HepG2 (cell line): ENCODE results near the gene ADGRE2. TPM values are rescaled to one million over a fixed set of nuclear protein-coding genes. Genes with fewer than 3 reads are reported as not detected.

Experiments used
- ATAC-seq: fragments of 200-7000 bp; cut with Tn5 transposase; 3 replicates; pipeline ENCODE4 v1.9.1; 2020; ENCODE audit warnings: mild to moderate bottlenecking, moderate library complexity
- BruUV-seq: library from RNA; stranded (reverse); fragments of 400-500 nt; replicated peaks from 2 replicates; lab custom pipeline; 2021; lab: Mats Ljungman, UMichigan
- CTCF ChIA-PET: fragments of 300-600 bp; formaldehyde crosslinking; extraction: SDS; loops from one replicate; lab custom pipeline; 2021; ENCODE audit warnings: low total read pairs, inconsistent platforms, low intra/inter-chr PET ratio; lab: Yijun Ruan, JAX
- POLR2A ChIA-PET: fragments of 350-600 bp; sonication (Branson Sonifier 250); formaldehyde crosslinking; loops from one replicate; lab custom pipeline; 2020; ENCODE audit warnings: antibody characterized with exemption, inconsistent platforms; lab: Yijun Ruan, JAX
- DNase-seq: peaks from one replicate; pipeline ENCODE4 v3.0.0-alpha.2; 2015; ENCODE audit warnings: low spot score
- FAIRE-seq: peaks from 3 replicates; lab custom pipeline; 2011; peaks lifted over from hg19 to GRCh38; lab: Jason Lieb, UNC
- H2AFZ ChIP-seq: one replicate; pipeline ENCODE4 v1.6.1; 2011; ENCODE audit warnings: low read length, inconsistent platforms
- H3K27ac ChIP-seq: fragments of 300-600 bp; 3 replicates; pipeline ENCODE4 v1.8.0; 2011; ENCODE audit warnings: mixed run types, mild to moderate bottlenecking, mixed read lengths, low read length, inconsistent platforms; ENCODE audit not compliant: insufficient read depth; ENCODE audit errors: extremely low read length
- H3K27me3 ChIP-seq, 2 experiments: fragments of 200-600 bp in 1 of 2; 2 replicates in 1 of 2; 3 replicates in 1 of 2; pipeline versions ENCODE4 v1.6.0 to v1.8.0; 2011; ENCODE audit warnings: low read length in 2 of 2, mild to moderate bottlenecking in 2 of 2, moderate library complexity in 2 of 2, inconsistent platforms in 1 of 2; ENCODE audit not compliant: insufficient read depth in 2 of 2, control insufficient read depth in 1 of 2
- H3K36me3 ChIP-seq, 2 experiments: fragments of 200-600 bp in 1 of 2; replicated peaks in 1 of 2; 2 replicates in 1 of 2; 3 replicates in 1 of 2; pipeline versions ENCODE4 v1.5.1 to v1.8.0; 2011; ENCODE audit warnings: low read length in 2 of 2, inconsistent platforms in 1 of 2; ENCODE audit not compliant: insufficient read depth in 2 of 2, control insufficient read depth in 1 of 2
- H3K4me1 ChIP-seq: 2 replicates; pipeline ENCODE4 v1.5.1; 2012; ENCODE audit warnings: low read length, inconsistent platforms; ENCODE audit not compliant: insufficient read depth
- H3K4me2 ChIP-seq: 2 replicates; pipeline ENCODE4 v1.6.0; 2011; ENCODE audit warnings: low read depth, low read length, inconsistent platforms
- H3K4me3 ChIP-seq, 3 experiments: fragments of 200-600 bp in 1 of 3; sonication (generic), shearing (Covaris generic) in 1 of 3; replicated peaks in 1 of 3; 2 replicates each; pipeline ENCODE4 v1.5.1; 2011 to 2016; ENCODE audit warnings: low read length in 3 of 3, inconsistent platforms in 2 of 3, low read depth in 2 of 3, mild to moderate bottlenecking in 2 of 3, control low read depth in 1 of 3, mixed read lengths in 1 of 3; ENCODE audit not compliant: insufficient read depth in 1 of 3
- H3K79me2 ChIP-seq: one replicate; pipeline ENCODE4 v1.6.1; 2011; ENCODE audit warnings: low read length, inconsistent platforms; ENCODE audit not compliant: insufficient read depth
- H3K9ac ChIP-seq: 2 replicates; pipeline ENCODE4 v1.6.0; 2011; ENCODE audit warnings: mild to moderate bottlenecking, low read depth, low read length, inconsistent platforms; ENCODE audit not compliant: insufficient read depth
- H3K9me3 ChIP-seq: 2 replicates; pipeline ENCODE4 v1.5.1; 2012; ENCODE audit warnings: mild to moderate bottlenecking, low read length
- H4K20me1 ChIP-seq: 2 replicates; pipeline ENCODE4 v1.6.0; 2011; ENCODE audit warnings: inconsistent platforms, mild to moderate bottlenecking, low read length, moderate library complexity; ENCODE audit not compliant: insufficient read depth
- CREM ChIP-seq, 2 experiments: sonication (generic) in 1 of 2; formaldehyde crosslinking in 1 of 2; IDR thresholded peaks; 2 replicates each; pipeline versions ENCODE4 v1.4.0 to v1.6.1; 2016 to 2020; ENCODE audit warnings: antibody characterized with exemption in 1 of 2, mild to moderate bottlenecking in 1 of 2, missing genetic modification reagents in 1 of 2
- LCORL ChIP-seq, 2 experiments: fragments of 450-650 bp in 1 of 2; sonication (generic) in 1 of 2; formaldehyde crosslinking in 1 of 2; IDR thresholded peaks; 2 replicates each; pipeline versions ENCODE4 v1.5.0 to v1.6.1; 2017 to 2020; ENCODE audit warnings: antibody characterized with exemption in 1 of 2, missing genetic modification reagents in 1 of 2
- MLX ChIP-seq: IDR thresholded peaks from 2 replicates; pipeline ENCODE4 v1.6.1; 2016
- MYPOP ChIP-seq: sonication (generic); formaldehyde crosslinking; IDR thresholded peaks from 2 replicates; pipeline ENCODE4 v1.8.1; 2023; ENCODE audit warnings: mild to moderate bottlenecking, moderate library complexity, missing genetic modification reagents
- NCOR1 ChIP-seq: fragments of 200-600 bp; sonication (generic); IDR thresholded peaks from 2 replicates; pipeline ENCODE4 v1.7.0; 2017; ENCODE audit warnings: antibody characterized with exemption, low read length, borderline replicate concordance
- NFE2L1 ChIP-seq: sonication (generic); formaldehyde crosslinking; IDR thresholded peaks from 2 replicates; pipeline ENCODE4 v1.4.0; 2020; ENCODE audit warnings: missing genetic modification reagents, mild to moderate bottlenecking, borderline replicate concordance
- NFKB2 ChIP-seq: sonication (generic); formaldehyde crosslinking; IDR thresholded peaks from 2 replicates; pipeline ENCODE4 v1.4.0; 2020; ENCODE audit warnings: missing genetic modification reagents, borderline replicate concordance
- NONO ChIP-seq, 2 experiments: fragments of 450-650 bp in 1 of 2; sonication (generic) in 1 of 2; formaldehyde crosslinking in 1 of 2; IDR thresholded peaks in 1 of 2; conservative IDR thresholded peaks in 1 of 2; 2 replicates each; pipeline versions ENCODE4 v1.6.1 to v1.8.0; 2017 to 2022; ENCODE audit warnings: mild to moderate bottlenecking in 1 of 2, missing genetic modification reagents in 1 of 2, moderate library complexity in 1 of 2
- NR3C1 ChIP-seq: sonication (generic); formaldehyde crosslinking; IDR thresholded peaks from 2 replicates; pipeline ENCODE4 v1.4.0; 2020; ENCODE audit warnings: missing genetic modification reagents
- REXO4 ChIP-seq: sonication (generic); formaldehyde crosslinking; IDR thresholded peaks from 2 replicates; pipeline ENCODE4 v1.8.0; 2022; ENCODE audit warnings: missing genetic modification reagents, mild to moderate bottlenecking, borderline replicate concordance
- TBP ChIP-seq: sonication (generic); formaldehyde crosslinking; IDR thresholded peaks from 2 replicates; pipeline ENCODE4 v1.5.0; 2020; ENCODE audit warnings: missing genetic modification reagents
- TSC22D2 ChIP-seq: sonication (generic); formaldehyde crosslinking; IDR thresholded peaks from 2 replicates; pipeline ENCODE4 v1.5.1; 2020; ENCODE audit warnings: missing genetic modification reagents, mild to moderate bottlenecking, borderline replicate concordance
- ZBTB49 ChIP-seq: sonication (generic); formaldehyde crosslinking; IDR thresholded peaks from 2 replicates; pipeline ENCODE4 v1.4.0; 2020; ENCODE audit warnings: missing genetic modification reagents, borderline replicate concordance
- ZFP36 ChIP-seq: fragments of 150-350 bp; IDR thresholded peaks from 2 replicates; pipeline ENCODE4 v1.6.1; 2018; ENCODE audit warnings: borderline replicate concordance, low read length, low read depth; ENCODE audit not compliant: partially characterized antibody
- ZNF275 ChIP-seq: sonication (generic); formaldehyde crosslinking; IDR thresholded peaks from 2 replicates; pipeline ENCODE4 v1.8.0; 2022; ENCODE audit warnings: missing genetic modification reagents, mild to moderate bottlenecking, inconsistent platforms, borderline replicate concordance
- ZNF3 ChIP-seq: IDR thresholded peaks from 2 replicates; pipeline ENCODE4 v1.7.0; 2017; ENCODE audit warnings: inconsistent platforms
- ZNF768 ChIP-seq: sonication (generic); formaldehyde crosslinking; IDR thresholded peaks from 2 replicates; pipeline ENCODE4 v1.4.0; 2020; ENCODE audit warnings: missing genetic modification reagents
- ZNF780A ChIP-seq: sonication (generic); formaldehyde crosslinking; IDR thresholded peaks from 2 replicates; pipeline ENCODE4 v1.8.0; 2022; ENCODE audit warnings: mild to moderate bottlenecking, missing genetic modification reagents, moderate library complexity
- WGBS: methylation state at CpG from one replicate; pipeline ENCODE4 v1.1.6; 2017; ENCODE audit warnings: low lambda C conversion rate; 5-methylcytosine and 5-hydroxymethylcytosine counted together
- in situ Hi-C: cut with HindIII; loops from 2 replicates; pipeline ENCODE4 v1.10.0; 2017; ENCODE audit warnings: low pct_unique_long_range_greater_than_20kb; ENCODE audit not compliant: extremely low pct_ligation_motif_present
- intact Hi-C: fragments of 100-400 bp; cut with micrococcal nuclease; formaldehyde crosslinking; loops from one replicate; pipeline ENCODE4 v1.10.0; 2022; ENCODE audit not compliant: unreplicated experiment
- polyA plus RNA-seq, 8 experiments: library from polyadenylated mRNA; depleted of rRNA in 3 of 8; stranded (reverse) in 7 of 8; unstranded in 1 of 8; fragments of >200 nt; fragmentation: Illumina TruSeq in 4 of 8; extraction: Trizol in 4 of 8; gene quantifications; 2 replicates each; pipeline versions ENCODE4 v1.2.1 to v1.2.3, GENCODE V29; 2011 to 2016; ENCODE audit warnings: low read depth in 4 of 8, missing spikeins in 1 of 8, mixed read lengths in 1 of 8; ENCODE audit not compliant: insufficient read depth in 1 of 8
- total RNA-seq, 5 experiments: library from RNA; depleted of rRNA; stranded (reverse); fragments of >200 nt; fragmentation: Illumina TruSeq; extraction: Trizol; gene quantifications; 2 replicates each; pipeline ENCODE4 v1.2.3, GENCODE V29; 2016; ENCODE audit warnings: low read depth in 1 of 5

ADGRE2 gene
- total and polyA plus RNA-seq, 2 of the 13 experiments (the other 11 are each of a cell fraction or from before 2014, with no cell fraction given): 0.04 TPM; not detected in 1

GRCh38 chr19:14782626-14783409 lies 4.5 kb upstream of the ADGRE2 start:
- H3K4me1 ChIP-seq: no peaks in the 10 kb centered on the region

More at GRCh38 chr19:14782626-14783409, 4.5 kb upstream of the ADGRE2 start:
- POLR2A ChIA-PET: no interaction called here
- Histone ChIP-seq H3K36me3 (no peaks in the 10 kb centered on the region), H3K27ac (no peak overlapping the region), H4K20me1 (no peaks in the 10 kb centered on the region), H2AFZ (no peak overlapping the region), H3K4me3 (no peak overlapping the region), H3K9ac (no peak overlapping the region), H3K9me3 (no peaks in the 10 kb centered on the region), H3K27me3 (no peaks in the 10 kb centered on the region; a peak in 2 of 5 replicates), H3K4me2 (no peak overlapping the region), H3K79me2 (no peaks in the 10 kb centered on the region)
- ATAC-seq: no peak
- CTCF ChIA-PET: no interaction called here
- no peak for DNase-seq
- FAIRE-seq: no peak
- intact Hi-C loops (no loop called here), in situ Hi-C loops (loop anchor here (10.0 kb wide), 1 partner anchor 112 kb away; no protein-coding TSS in a partner anchor)
- no TSS peak for BruUV-seq
- WGBS: 44% methylated on average over 16 of the region's 16 CpGs
- TF ChIP-seq LCORL (IDR thresholded peaks at IDR 0.05) (no peak), LCORL (CRISPR knock-in tag; IDR thresholded peaks at IDR 0.05) (no peak), TSC22D2 (CRISPR knock-in tag) (no peak), ZNF275 (CRISPR knock-in tag) (no peak), MYPOP (CRISPR knock-in tag) (no peak), ZNF780A (CRISPR knock-in tag) (no peak), TBP (no peak), NONO (IDR thresholded peaks at IDR 0.05) (no peak), NONO (CRISPR knock-in tag; conservative IDR thresholded peaks at IDR 0.05) (no peak), ZBTB49 (CRISPR knock-in tag) (no peak), ZNF3 (no peak), REXO4 (CRISPR knock-in tag) (no peak), CREM (IDR thresholded peaks at IDR 0.05) (no peak), CREM (CRISPR knock-in tag; IDR thresholded peaks at IDR 0.05) (no peak), MLX (CRISPR knock-in tag) (no peak), NFKB2 (CRISPR knock-in tag) (no peak), ZNF768 (CRISPR knock-in tag) (no peak), NCOR1 (no peak), NR3C1 (CRISPR knock-in tag) (no peak), NFE2L1 (CRISPR knock-in tag) (no peak), ZFP36 (no peak)
